ENCODE measurements around the gene ANKRD40CL.
A peak's percentile ranks its signal among the peaks of the same experiment; 100 is the strongest.

ANKRD40CL gene

GRCh38 chr17:50785126-50785525 lies 17.8 kb upstream of the ANKRD40CL start:
- no peak overlapping the region for H3K4me3 ChIP-seq (ENCODE audit: low read depth, low read length)
- no peak for TF ChIP-seq CTCF (IDR thresholded peaks at IDR 0.05; ENCODE audit: insufficient read depth, low read length, missing control alignments)
- DNase-seq (ENCODE audit: low read depth, low spot score) = no peak
- ChIA-PET POLR2A (no interaction called here), CTCF (interaction anchor here (0.9 to 10.7 kb wide), 18 partner anchors 7 to 368 kb away, joined by 3 to 516 read pairs (median 12); partner anchors contain the start of genes ANKRD40CL, NME1 and WFIKKN2)

DNA sequence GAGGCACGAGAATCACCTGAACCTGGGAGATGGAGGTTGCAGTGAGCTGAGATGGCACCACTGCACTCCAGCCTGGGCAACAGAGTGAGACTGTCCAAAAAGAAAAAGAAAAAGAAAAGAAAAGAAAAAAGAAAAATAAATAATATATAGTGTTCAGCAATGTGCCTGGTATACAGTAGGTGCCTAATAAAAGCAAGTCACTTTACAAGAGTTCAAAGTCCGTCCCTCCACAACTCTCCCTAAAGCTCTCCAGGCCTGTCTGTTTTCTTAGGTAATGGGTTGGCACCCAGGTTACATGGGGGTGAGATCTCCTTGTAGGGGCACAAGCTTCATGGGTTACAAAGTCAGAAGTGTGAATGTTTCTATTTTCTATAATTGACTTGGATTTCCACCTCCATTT lies 16.6 kb upstream of the ANKRD40CL start:
- POLR2A ChIA-PET = no interaction called here
- no peak for TF ChIP-seq CTCF (IDR thresholded peaks at IDR 0.05; ENCODE audit: insufficient read depth, low read length, missing control alignments)

DNA sequence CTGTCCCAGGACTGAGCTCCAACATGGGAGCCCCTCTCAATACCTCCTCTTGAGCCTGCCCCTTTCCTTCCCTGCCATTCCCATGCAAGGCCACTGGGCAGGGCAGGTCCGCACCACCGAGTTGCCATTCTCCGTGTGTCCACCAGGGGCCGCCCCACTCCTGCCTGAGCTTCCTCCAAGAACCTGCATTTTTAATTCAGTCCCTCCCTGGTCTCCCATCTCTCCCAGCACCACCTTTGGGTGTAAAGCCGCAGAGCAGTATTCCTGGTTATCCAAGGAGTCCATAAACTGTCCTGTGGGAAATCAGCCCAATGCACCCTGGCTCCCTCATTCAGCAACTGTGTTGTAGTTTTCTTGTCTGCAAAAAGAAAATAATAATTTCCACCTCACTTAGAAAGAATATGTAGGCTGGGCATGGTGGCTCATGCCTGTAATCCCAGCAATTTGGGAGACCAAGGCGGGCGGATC lies 15.9 kb upstream of the ANKRD40CL start:
- CTCF ChIA-PET = interaction anchor here (0.7 to 10.7 kb wide), 44 partner anchors 9 to 369 kb away, joined by 3 to 516 read pairs (median 4); partner anchors contain the start of genes ANKRD40CL, NME1 and WFIKKN2

More for the DNA sequence above, 16.6 kb upstream of the ANKRD40CL start:
- H3K4me3 ChIP-seq (ENCODE audit: low read depth, low read length) = no peak overlapping the region
- no peak for DNase-seq (ENCODE audit: low read depth, low spot score)
- CTCF ChIA-PET = interaction anchor here (0.9 to 10.7 kb wide), 21 partner anchors 8 to 369 kb away, joined by 3 to 516 read pairs (median 21); partner anchors contain the start of genes ANKRD40CL, NME1 and WFIKKN2

GRCh38 chr17:50781167-50781566 lies 13.8 kb upstream of the ANKRD40CL start:
- peak overlapping the region; percentile 38 for H3K4me3 ChIP-seq (ENCODE audit: low read depth, low read length)

More for the DNA sequence above, 15.9 kb upstream of the ANKRD40CL start:
- no peak for DNase-seq (ENCODE audit: low read depth, low spot score)
- H3K4me3 ChIP-seq (ENCODE audit: low read depth, low read length) = no peak overlapping the region
- POLR2A ChIA-PET = interaction anchor here (0.8 kb wide), 1 partner anchor 83 kb away, joined by 5 read pairs; the partner anchor contains the start of gene TOB1
- peak; percentile 99 for TF ChIP-seq CTCF (IDR thresholded peaks at IDR 0.05; ENCODE audit: insufficient read depth, low read length, missing control alignments)

GRCh38 chr17:50779747-50780353 lies 12.5 kb upstream of the ANKRD40CL start:
- ChIA-PET POLR2A (interaction anchor here (0.7 kb wide), 1 partner anchor 86 kb away, joined by 5 read pairs; the partner anchor contains the start of gene TOB1), CTCF (interaction anchor here (0.7 to 10.7 kb wide), 6 partner anchors 17 to 177 kb away, joined by 3 to 516 read pairs (median 4); partner anchors contain the start of gene WFIKKN2)
- DNase-seq (ENCODE audit: low read depth, low spot score) = no peak
- no peak overlapping the region for H3K4me3 ChIP-seq (ENCODE audit: low read depth, low read length)
- no peak for TF ChIP-seq CTCF (IDR thresholded peaks at IDR 0.05; ENCODE audit: insufficient read depth, low read length, missing control alignments)

More at GRCh38 chr17:50781167-50781566, 13.8 kb upstream of the ANKRD40CL start:
- TF ChIP-seq CTCF (IDR thresholded peaks at IDR 0.05; ENCODE audit: insufficient read depth, low read length, missing control alignments) = no peak
- POLR2A ChIA-PET = interaction anchor here (0.7 kb wide), 1 partner anchor 26 kb away, joined by 3 read pairs; no protein-coding TSS in a partner anchor
- CTCF ChIA-PET = interaction anchor here (0.9 to 10.7 kb wide), 6 partner anchors 11 to 70 kb away, joined by 3 to 516 read pairs (median 42); partner anchors contain the start of gene WFIKKN2
- DNase-seq (ENCODE audit: low read depth, low spot score) = no peak

DNA sequence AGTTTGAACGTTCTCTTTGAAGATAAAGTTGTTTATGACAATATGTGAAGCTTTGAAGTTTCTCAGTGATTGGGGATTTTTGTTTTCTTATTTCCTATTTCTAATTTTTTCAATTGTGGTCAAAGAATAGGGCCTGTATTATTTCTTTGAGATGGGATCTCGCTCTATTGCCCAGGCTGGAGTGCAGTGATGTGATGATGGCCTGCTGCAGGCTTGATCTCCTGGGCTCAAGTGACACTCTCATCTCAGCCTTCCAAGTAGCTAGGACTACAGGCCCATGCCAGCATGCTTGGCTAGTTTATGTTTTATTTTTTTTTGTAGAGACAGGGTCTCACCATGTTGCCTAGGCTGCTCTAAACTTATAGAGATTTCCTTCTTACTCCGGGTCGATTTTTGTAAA lies 11.7 kb upstream of the ANKRD40CL start:
- CTCF ChIA-PET = interaction anchor here (1.0 to 10.7 kb wide), 4 partner anchors 8 to 228 kb away, joined by 3 to 516 read pairs (median 4); partner anchors contain the start of gene WFIKKN2
- no peak for TF ChIP-seq CTCF (IDR thresholded peaks at IDR 0.05; ENCODE audit: insufficient read depth, low read length, missing control alignments)
- no peak for DNase-seq (ENCODE audit: low read depth, low spot score)
- H3K4me3 ChIP-seq (ENCODE audit: low read depth, low read length) = no peak overlapping the region
- POLR2A ChIA-PET = no interaction called here

All from AG04449 (cell line).